Ishikawa (cell line): Measurements from ENCODE around the gene ANKRD11.

ENCODE experiments used
- CREB1 ChIP-seq: IDR thresholded peaks from 2 replicates; pipeline ENCODE4 v1.6.1; 2012; ENCODE audit warnings: low read depth
- FOXM1 ChIP-seq: IDR thresholded peaks from 2 replicates; pipeline ENCODE4 v1.6.1; 2012; ENCODE audit warnings: low read depth, borderline replicate concordance
- MAX ChIP-seq: IDR thresholded peaks from 2 replicates; pipeline ENCODE4 v1.6.1; 2012
- NFIC ChIP-seq: IDR thresholded peaks from 2 replicates; pipeline ENCODE4 v1.6.1; 2012
- REST ChIP-seq: IDR thresholded peaks from 2 replicates; pipeline ENCODE4 v1.6.1; 2012; ENCODE audit warnings: low read depth, mild to moderate bottlenecking
- TAF1 ChIP-seq: IDR thresholded peaks from 2 replicates; pipeline ENCODE4 v1.6.1; 2012; ENCODE audit warnings: low read depth, mild to moderate bottlenecking
- TCF12 ChIP-seq: IDR thresholded peaks from 2 replicates; pipeline ENCODE4 v1.6.1; 2012; ENCODE audit warnings: low read depth

GRCh38 chr16:89304941-89305705 lies 185.2 kb downstream of the ANKRD11 start:
- TF ChIP-seq REST: no peak
- no peak for TF ChIP-seq CREB1
- TF ChIP-seq MAX: no peak
- no peak for TF ChIP-seq TCF12
- no peak for TF ChIP-seq FOXM1
- TF ChIP-seq NFIC: no peak
- TF ChIP-seq TAF1: no peak
